Cortex of kidney (tissue), 1 donor: ENCODE data around the gene ERRFI1.
"Not testable (repeated sequence)": the region's sequence is repeated elsewhere in the genome, so short reads cannot be mapped to it uniquely, and the experiment has no call there.

Experiments used
- DNase-seq: peaks from one replicate; lab custom pipeline; 2025; lab: John Stamatoyannopoulos, UW

ERRFI1 gene

DNA sequence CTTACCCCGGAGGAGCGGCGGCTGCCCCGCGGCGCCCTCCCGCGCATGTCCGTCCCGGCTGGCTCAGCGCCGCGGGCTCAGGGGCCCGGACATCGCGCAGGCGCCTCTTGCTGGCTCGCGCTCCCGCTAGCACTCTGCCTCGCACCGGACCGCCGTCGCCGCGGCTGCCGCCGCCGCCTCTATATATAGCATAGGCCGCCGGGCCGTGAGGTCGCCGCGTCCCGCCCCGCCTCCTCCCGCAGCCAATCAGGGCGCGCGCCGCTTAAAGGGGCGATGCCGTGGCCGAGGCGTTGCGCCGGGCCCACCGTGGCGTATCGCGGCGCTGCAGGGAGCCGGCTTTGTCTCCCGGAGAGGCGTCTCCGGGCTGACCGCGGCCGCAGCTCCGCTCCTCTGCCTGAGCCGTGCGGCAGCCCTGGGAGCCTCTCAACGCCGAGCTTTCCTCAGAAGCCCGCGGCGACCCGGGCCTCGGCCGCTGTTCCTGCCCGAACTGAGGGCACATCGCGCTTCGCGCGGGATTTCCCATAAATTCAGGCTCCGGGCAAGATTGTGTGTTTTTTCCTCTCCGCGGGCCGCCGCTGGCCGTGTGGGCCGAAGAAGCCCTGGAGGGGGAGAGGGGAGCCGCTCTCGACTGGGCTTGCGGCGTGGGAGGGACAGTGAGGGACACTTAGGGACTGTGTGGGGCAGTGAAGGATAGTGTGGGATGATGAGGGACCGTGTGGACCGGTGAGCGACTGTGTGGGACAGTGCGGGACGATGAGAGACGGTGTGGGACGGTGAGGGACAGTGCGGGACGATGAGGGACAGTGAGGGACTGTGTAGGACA lies at the start of gene ERRFI1:
Gene ERRFI1, minus strand, starts transcription at position 157 of the 823 bp plus-strand sequence. CDS start 10,690 bp downstream, outside the sequence.
- peak; percentile 39 for DNase-seq

- DNase-seq = no peak
Observed at GRCh38 chr1:8075511-8076051, 49.5 kb upstream of the ERRFI1 start.

GRCh38 chr1:8073112-8073855 lies 47.2 kb upstream of the ERRFI1 start:
- DNase-seq = no peak

DNA sequence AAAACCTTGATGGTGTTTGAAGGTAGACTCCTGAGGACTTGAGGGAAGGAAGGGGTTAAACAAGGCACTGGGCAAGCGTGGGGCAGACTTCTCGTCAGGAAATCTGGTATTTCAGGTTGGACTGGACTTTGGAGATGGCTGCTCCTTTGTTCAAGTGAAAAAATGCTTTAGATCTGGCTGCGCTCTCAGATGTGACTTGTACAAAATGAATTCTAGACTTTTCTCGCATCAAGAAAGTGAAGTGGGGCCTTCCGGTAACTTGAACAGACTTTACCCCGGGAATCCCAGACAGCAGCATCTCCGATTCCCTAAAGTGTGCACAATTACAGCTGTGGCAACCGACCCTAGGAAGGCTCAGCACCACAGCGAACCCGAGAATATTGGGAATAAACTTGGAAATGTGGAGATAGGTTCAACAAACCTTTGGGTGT lies 44.3 kb upstream of the ERRFI1 start:
- no peak for DNase-seq

GRCh38 chr1:8069614-8070320 lies 43.7 kb upstream of the ERRFI1 start:
- not testable (repeated sequence) for DNase-seq

DNA sequence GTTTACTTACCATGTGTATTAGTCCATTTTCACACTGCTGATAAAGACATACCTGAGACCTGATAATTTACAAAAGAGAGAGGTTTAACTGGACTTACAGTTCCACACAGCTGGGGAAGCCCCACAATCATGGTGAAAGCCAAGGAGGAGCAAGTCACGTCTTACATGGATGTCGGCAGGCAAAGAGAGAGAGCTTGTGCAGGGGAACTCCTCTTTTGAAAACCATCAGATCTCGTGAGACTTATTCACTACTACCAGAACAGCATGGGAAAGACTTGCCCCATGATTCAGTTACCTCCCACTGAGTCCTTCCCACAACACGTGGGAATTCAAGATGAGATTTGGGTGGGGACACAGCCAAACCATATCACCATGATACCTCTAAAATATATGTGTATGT lies 39.3 kb upstream of the ERRFI1 start:
- DNase-seq = no peak

DNA sequence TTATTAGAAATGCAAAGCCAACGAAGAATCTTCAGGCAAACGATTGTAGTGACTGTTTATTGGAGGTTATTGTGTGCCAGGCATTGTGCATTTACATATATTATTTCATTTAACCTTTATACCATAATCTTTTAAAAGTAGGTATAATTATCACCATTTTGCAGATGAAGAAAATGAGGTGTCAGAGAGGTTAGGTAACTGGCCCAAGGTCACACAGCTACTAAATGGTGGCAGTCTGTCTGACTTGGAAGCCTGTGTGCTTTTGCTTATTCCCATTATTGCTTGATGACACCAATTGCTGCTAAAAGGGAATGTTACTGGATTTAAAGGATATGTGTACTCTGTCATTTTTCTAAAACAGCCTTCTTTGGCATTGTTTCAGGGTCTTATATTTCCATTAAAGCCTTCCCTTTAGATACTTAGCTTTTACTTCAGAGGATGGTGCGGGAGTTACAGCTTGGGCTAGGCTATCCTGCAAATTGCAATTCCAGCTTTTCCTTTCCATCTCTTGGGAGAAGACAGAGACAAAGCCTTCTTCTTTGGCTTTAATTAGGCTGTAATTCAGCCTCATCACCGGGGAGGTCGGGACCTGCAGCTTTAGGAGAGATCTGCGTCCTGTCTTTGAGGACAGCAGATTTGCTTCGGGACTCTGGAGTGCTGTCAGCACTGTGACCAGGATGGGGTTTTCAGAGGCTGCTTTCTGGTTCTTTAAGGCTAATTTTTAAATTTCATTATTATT lies 37.4 kb upstream of the ERRFI1 start:
- no peak for DNase-seq

DNA sequence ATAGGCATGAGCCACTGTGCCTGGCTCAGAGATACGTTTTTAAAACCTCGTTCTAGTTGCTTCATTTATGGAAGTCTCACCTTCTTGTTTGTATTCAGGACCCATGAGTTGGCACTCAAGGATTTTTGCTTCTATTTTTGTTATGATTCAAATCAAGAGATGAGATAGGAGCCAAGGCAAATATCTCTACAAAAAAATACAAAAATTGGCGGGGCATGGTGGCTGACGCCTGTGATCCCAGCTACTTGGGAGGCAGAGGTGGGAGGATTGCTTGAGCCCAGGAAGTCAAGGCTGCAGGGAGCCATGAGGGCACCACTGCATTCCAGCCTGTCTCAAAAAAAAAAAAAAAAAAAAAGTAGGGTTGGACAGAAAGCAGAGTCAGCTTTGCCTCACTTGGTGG lies 36.8 kb upstream of the ERRFI1 start:
- DNase-seq = no peak

- no peak for DNase-seq
Observed at GRCh38 chr1:8061673-8062386, 35.7 kb upstream of the ERRFI1 start.

- no peak for DNase-seq
Observed at GRCh38 chr1:8061210-8061609, 35.1 kb upstream of the ERRFI1 start.

GRCh38 chr1:8059161-8059622 lies 33.1 kb upstream of the ERRFI1 start:
- no peak for DNase-seq

- not testable (repeated sequence) for DNase-seq
Observed at GRCh38 chr1:8057779-8058178, 31.7 kb upstream of the ERRFI1 start.

GRCh38 chr1:8055973-8056372 lies 29.9 kb upstream of the ERRFI1 start:
- DNase-seq = no peak

DNA sequence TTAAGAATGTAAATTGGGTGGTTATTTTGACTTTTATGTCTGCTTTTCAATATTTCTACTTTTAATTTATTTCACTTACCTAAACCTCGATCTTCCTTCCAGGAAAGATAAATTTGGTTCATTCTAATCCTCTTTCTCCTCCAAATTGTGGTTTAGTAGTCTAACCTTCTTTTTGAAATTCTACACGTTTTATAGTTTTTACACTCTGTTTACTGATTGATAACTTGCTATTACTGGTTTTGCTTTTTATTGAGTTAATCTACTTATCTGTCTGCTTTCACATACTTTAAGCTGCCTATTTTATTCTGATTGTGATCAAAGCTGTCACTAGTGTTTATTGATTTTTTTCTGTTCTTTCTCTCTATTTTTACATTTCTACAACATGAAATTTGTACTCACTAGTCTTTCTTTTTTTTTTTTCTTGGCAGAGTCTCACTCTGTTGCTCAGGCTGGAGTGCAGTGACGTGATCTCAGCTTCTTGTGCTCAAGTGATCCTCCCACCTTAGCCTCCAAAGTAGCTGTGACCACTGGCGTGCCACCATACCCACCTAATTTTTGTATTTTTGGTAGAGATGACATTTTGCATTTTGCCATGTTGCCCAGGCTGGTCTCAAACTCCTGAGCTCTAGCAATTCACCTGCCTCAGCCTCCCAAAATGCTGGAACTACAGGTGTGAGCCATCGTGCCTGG lies 27.9 kb upstream of the ERRFI1 start:
- DNase-seq = no peak

DNA sequence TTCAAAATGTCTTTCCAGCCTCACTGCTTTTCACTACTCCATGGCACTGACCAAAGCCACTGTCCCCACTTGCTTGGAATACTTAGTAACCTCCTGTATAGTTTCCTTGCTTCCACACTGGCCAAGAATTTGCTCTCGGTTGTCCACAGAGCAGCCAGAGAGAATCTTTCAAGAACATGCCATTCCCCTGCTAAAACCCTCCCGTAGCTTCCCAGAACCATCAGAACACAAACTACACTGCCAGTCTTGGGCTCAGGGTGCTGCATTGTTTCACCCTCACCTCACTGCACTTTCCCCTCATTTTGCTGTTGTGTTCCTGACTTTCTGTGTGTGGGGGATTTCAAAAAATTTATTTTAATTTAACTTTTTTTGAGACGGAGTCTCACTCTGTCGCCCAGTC lies 25.5 kb upstream of the ERRFI1 start:
- no peak for DNase-seq

DNA sequence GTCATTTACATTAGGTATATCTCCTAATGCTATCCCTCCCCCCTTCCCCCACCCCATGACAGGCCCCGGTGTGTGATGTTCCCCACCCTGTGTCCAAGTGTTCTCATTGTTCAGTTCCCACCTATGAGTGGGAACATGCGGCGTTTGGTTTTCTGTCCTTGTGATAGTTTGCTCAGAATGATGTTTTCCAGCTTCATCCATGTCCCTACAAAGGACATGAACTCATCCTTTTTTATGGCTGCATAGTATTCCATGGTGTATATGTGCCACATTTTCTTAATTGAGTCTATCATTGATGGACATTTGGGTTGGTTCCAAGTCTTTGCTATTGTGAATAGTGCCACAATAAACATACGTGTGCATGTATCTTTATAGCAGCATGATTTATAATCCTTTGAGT lies 23.1 kb upstream of the ERRFI1 start:
- DNase-seq = not testable (repeated sequence)

GRCh38 chr1:8047686-8048445 lies 21.8 kb upstream of the ERRFI1 start:
- DNase-seq = no peak

DNA sequence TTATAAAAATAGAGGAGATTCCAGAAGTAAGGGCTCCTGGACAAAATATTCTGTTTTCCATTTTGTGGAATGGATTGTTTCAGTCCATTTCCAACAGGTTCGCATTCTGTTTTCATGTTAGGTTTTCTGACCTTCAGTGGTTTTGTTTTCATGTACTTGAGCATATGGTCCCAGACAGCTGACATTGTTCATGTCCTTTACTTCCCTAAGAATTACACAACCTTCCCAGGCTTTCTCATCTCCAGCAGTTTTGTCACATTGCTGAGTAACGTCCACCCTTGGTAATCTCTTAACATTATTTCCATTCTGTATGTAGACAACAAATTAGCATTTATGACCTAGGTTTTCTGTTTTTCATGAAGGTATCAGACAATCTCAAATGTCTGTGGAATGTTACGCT lies 21.0 kb upstream of the ERRFI1 start:
- no peak for DNase-seq

- no peak for DNase-seq
Observed at GRCh38 chr1:8046391-8046790, 20.3 kb upstream of the ERRFI1 start.
